GM21576 (cell line): ENCODE results near the gene HSBP1.

Experiments used
- ATAC-seq: cut with Tn5 transposase; IDR thresholded peaks from one replicate; pipeline ENCODE4 v1.9.1; 2021; ENCODE audit warnings: mild to moderate bottlenecking, moderate library complexity; ENCODE audit not compliant: unreplicated experiment

The HSBP1 gene

DNA sequence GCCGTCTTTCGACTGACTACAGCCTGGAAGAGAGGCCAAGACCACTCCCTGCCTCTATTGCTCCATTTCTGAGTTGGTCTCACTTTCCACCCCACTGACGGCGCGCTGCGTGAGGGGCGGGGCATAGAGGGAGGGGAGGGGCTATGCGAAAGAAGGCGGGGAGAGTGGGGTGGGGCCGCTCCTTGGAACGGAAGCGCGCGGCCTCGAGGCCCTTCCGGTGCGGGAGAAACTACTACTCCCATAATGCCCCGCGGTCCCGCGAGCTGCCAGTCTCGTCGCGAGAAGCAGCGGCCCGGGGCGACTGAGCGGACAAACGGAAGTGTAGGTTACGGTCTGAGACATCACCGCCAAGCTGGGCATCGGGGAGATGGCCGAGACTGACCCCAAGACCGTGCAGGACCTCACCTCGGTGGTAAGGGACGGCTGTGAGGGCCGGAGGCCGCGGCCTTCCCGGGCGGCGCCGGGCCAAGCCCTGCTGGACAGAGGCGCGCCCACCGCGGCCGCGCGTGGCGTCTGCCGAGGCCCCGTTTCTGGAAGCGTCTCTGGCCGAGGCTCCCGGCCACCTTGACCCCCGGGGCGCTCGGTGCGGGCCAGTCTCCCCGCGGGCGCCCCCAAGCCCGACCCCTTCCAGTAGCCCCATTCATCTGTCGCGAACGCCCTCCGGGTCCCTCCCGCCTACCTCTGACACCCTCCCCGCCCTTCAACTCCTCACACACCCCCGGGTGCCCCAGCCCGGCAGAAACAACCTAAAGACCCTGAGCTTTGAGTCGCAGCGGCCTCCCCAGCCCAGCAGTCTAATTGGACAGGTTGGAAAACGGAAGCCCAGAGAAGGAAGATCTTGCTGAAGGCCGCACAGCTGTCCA is at the start of gene HSBP1:
Gene HSBP1 (plus strand): TSS at position 269 of the 863 bp plus-strand sequence. CDS start 99 bp downstream, at position 368.
- ATAC-seq, result peak; percentile 88

DNA sequence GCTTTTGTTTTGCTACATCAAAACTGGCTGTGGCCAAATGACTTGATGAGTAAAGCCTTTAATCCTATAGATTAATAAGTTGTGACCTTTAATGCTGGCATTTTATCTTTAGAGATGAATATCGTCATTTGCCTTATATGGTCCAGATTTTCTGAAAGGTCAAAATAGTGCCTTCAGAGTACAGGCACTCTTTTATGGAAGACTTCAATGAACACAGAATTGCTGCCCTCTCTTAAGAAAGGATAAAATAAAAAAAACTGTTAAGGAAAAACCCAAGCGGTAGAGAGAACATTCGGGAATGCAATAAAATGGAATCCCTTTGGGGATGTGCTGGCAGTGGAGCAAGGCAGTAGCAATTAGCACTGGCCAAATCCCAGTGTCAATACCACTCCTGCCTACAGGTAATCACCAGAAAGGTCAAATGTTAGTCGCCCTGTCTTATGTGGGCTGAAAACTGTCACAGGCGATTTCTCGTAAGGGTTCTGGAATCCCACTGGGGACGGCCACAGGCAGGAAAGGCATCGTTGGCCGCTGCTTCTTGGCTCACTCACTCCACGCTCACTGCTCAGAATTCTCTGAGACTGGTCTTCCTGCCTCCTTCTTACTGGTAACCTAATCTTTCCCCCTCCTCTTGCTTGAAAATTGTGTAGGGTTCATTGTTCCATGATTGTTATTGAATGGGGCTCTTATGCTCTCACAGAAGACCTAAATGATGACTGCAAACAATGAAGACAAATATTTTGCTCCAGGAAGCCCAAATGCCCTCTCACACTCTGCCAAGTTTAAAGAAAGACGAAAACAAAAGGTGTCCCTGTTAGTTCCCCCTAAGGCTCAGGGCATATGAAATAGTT is 45.4 kb upstream of the HSBP1 start:
- ATAC-seq, result no peak

DNA sequence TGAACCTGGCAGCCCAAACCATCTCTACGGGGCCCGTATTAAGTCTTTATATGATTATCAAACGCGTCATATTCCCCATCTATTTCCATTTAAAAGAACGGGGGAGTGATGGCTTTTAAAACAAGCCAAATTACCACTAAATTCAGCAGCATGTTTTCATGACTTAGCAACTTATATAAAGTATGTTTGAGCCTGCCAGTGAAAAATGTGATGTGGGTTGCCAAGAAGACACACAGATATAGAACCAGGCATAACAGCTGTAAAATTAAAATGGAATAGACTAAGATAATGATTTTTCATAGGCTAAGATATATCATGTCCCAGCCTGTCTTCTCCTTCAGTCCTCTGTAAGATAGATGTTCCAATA is 44.8 kb upstream of the HSBP1 start:
- ATAC-seq, result no peak

GRCh38 chr16:83768986-83769385 is 38.8 kb upstream of the HSBP1 start:
- no peak for ATAC-seq

DNA sequence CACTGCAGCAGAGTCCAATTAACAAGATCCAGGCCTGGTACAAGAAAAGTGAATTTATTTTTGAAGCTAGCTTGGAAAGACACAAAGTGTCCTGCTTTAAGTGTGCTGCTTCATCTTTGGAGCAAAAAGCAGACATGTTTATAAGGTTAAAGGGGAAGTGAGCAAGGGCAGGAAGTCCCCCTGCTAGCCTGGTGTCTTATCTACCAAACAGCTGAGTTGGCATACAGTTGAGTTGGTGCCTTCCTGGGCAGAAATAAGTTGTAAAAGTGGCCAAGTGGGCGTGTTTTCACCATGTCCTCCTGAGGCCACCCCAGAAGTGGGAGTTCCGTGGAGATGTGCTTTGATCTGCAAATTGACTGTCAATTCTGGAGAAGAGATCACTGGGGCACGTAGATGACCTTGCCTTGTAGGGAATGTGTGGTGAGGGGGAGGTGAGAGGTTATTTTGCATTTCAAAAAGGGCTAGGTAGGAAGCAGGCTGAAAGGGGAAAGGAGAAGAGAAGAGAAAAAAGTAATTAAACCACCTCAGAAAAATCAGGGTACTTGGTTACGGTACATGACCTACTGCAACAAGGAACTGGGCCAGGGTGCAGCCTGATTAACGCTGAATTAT is 38.3 kb upstream of the HSBP1 start:
- ATAC-seq, result no peak

GRCh38 chr16:83771306-83771942 is 36.4 kb upstream of the HSBP1 start:
- no peak for ATAC-seq

- no peak for ATAC-seq
These were observed 35.0 kb upstream of the HSBP1 start for GRCh38 chr16:83772806-83773205.

GRCh38 chr16:83774066-83774465 is 33.7 kb upstream of the HSBP1 start:
- no peak for ATAC-seq

- no peak for ATAC-seq
These were observed 30.8 kb upstream of the HSBP1 start for GRCh38 chr16:83776944-83777343.

- ATAC-seq, result no peak
These were observed 27.9 kb upstream of the HSBP1 start for GRCh38 chr16:83779886-83780285.

- no peak for ATAC-seq
These were observed 22.3 kb upstream of the HSBP1 start for GRCh38 chr16:83785455-83785854.

- ATAC-seq, result no peak
These were observed 18.0 kb upstream of the HSBP1 start for GRCh38 chr16:83789642-83790401.

DNA sequence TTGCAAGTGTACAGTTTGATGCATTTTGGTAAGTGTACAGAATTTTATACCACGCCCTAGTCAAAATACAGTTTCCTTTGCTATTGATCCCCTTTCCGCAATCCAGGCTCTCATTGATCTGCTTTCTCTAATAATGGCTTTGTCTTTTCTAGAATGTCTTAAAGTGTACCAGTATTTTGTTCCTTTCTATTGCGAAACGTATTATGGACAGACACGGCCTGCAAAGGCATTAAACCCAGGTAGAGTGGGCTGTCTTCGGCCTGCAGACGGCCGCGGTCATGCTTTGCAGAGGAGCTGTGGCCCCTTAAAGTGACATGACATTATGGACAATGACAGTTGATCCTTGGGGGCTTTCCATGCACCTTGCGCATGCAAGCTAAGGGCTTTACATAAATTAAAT is 15.9 kb upstream of the HSBP1 start:
- ATAC-seq, result no peak

DNA sequence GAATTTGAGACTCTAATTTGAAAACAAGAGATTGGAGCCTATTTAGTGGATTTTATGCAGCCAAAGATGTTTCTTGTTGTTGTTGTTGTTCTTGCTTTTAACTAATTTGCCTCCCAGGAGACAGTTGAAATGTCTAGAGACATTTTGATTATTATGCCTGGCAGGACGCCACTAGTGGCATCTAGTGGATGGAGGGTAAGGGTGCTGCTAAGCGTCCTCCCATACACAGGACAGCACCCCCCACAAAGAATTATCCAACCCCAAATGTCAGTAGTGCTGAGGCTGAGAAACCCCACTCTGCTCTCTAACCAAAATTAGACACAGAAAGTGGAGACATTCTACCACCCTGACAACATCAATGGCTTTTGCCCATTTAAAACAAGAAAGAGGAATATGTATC is 15.4 kb upstream of the HSBP1 start:
- no peak for ATAC-seq

DNA sequence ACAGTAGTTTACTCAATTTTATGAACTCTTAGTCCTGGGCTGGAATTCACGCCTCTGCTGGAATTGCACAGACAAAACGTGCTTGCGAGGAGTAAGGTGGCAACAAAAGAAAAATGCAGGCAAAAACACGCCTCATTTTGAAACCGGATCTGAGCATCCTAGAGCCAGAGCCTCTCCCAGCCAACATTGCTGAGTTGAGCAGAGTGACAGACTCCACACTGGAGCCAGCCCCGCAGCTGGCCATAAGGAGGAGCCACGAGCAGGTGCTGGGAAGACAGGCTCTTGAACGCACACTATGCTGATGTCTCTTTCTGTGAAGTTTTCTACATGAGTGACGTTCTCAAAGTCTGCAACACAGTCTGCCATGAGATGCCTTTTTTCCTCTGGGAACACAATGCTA is 14.6 kb upstream of the HSBP1 start:
- no peak for ATAC-seq

DNA sequence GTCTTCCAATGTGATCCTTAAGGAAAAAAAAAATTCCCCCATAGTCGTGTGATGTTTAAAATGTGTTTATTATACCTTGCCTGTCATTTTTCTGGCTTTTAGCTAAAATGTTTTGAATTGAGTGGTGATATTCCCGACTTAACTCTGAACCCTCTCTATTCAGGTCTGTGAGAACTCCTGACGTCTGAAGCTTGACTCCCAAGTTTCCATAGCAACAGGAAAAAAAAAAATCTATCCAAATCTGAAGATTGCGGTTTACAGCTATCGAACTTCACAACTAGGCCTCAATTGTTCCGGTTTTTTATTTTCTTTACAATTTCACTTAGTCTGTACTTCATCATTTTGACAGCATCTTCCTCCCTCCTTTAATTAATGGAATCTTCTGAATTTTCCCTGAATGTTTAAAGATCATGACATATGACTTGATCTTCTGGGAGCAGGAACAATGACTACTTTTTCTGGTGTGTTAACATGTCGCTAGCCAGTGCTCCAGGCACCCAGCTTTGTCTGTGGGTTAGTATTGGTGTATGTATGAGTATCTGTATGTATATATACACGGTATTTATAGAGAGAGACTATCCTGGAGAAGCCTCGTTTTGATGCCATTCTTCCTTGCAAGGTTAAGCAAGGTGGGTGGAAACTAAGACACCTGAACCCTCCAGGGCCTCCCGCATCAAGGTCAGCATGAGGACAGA is 12.8 kb upstream of the HSBP1 start:
- no peak for ATAC-seq

GRCh38 chr16:83797013-83797412 is 10.8 kb upstream of the HSBP1 start:
- no peak for ATAC-seq

DNA sequence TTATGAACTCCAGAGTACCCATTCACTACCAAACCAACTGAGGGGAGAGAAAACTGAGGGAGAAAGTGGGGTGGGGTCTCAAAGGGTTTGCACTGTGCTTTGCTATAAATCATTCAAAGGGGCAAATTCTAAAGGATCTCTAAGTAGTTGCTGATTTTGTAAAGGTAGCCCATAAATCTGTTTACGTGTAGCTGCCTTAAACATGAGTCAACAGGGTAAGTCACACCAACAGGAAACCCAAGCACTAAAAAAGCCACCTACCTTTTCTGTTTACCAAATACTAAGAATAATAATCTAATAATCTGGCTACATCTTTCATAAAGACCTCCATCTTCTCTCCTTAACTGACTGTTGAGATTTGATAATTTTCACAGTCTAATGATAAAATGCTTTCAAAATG is 8.4 kb upstream of the HSBP1 start:
- no peak for ATAC-seq

DNA sequence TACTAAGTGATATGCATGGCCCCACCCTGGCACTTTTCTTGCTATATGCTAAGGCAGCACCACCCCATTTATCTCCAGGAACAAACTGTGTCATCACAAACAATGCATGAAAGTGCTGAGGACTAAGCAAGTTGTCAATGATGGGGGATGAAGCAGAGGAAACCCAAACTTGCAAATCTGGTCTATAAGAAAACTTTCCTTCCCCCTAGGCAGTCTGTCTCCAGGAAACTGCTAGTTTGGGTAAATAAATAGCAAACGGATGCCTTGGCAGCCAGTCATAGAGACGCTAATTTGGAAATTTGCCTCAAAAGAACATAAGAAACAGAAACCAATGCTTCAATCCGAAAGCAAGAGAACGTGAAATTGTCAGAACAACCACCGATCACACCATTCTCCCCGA is 5.6 kb upstream of the HSBP1 start:
- ATAC-seq, result peak; percentile 50
